ENCODE data around the gene ADGRV1.
A peak's percentile ranks its signal among the peaks of the same experiment; 100 is the strongest.

Gene ADGRV1

GRCh38 chr5:90709323-90710155, 150.9 kb downstream of the ADGRV1 start:
- Histone ChIP-seq H3K36me3 (ENCODE audit: low read depth) (no peaks in the 10 kb centered on the region), H3K9me3 (ENCODE audit: severe bottlenecking) (peaks cover 2% of the 10 kb centered on the region), H3K4me3 (ENCODE audit: severe bottlenecking) (no peak overlapping the region), H3K27ac (ENCODE audit: poor library complexity, severe bottlenecking) (no peak overlapping the region), H3K27me3 (ENCODE audit: insufficient read depth, poor library complexity, severe bottlenecking) (peaks cover 3% of the 10 kb centered on the region), H3K4me1 (ENCODE audit: insufficient read depth, poor library complexity, severe bottlenecking) (no peaks in the 10 kb centered on the region)
- DNase-seq (ENCODE audit: low spot score): no peak
- TF ChIP-seq, protein P1, sequence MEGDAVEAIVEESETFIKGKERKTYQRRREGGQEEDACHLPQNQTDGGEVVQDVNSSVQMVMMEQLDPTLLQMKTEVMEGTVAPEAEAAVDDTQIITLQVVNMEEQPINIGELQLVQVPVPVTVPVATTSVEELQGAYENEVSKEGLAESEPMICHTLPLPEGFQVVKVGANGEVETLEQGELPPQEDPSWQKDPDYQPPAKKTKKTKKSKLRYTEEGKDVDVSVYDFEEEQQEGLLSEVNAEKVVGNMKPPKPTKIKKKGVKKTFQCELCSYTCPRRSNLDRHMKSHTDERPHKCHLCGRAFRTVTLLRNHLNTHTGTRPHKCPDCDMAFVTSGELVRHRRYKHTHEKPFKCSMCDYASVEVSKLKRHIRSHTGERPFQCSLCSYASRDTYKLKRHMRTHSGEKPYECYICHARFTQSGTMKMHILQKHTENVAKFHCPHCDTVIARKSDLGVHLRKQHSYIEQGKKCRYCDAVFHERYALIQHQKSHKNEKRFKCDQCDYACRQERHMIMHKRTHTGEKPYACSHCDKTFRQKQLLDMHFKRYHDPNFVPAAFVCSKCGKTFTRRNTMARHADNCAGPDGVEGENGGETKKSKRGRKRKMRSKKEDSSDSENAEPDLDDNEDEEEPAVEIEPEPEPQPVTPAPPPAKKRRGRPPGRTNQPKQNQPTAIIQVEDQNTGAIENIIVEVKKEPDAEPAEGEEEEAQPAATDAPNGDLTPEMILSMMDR (IDR thresholded peaks at IDR 0.05; ENCODE audit: poor library complexity, severe bottlenecking): peak; percentile 94
- ATAC-seq (ENCODE audit: low read depth): peak; percentile 92

- DNase-seq (ENCODE audit: low spot score) (no peak), ATAC-seq (ENCODE audit: low read depth) (no peak)
- no peak overlapping the region for H3K4me3 ChIP-seq (ENCODE audit: severe bottlenecking)
- no peaks in the 10 kb centered on the region for H3K4me1 ChIP-seq (ENCODE audit: insufficient read depth, poor library complexity, severe bottlenecking)
- peaks cover 5% of the 10 kb centered on the region for H3K27me3 ChIP-seq (ENCODE audit: insufficient read depth, poor library complexity, severe bottlenecking)
- no peaks in the 10 kb centered on the region for H3K9me3 ChIP-seq (ENCODE audit: severe bottlenecking)
- no peaks in the 10 kb centered on the region for H3K36me3 ChIP-seq (ENCODE audit: low read depth)
- TF ChIP-seq, protein P1 (IDR thresholded peaks at IDR 0.05; ENCODE audit: poor library complexity, severe bottlenecking): no peak
- no peak overlapping the region for H3K27ac ChIP-seq (ENCODE audit: poor library complexity, severe bottlenecking)
Measured at GRCh38 chr5:90718387-90718786, 159.8 kb downstream of the ADGRV1 start.

GRCh38 chr5:90739567-90739966, 181.0 kb downstream of the ADGRV1 start:
- Histone ChIP-seq H3K4me3 (ENCODE audit: severe bottlenecking) (no peak overlapping the region), H3K9me3 (ENCODE audit: severe bottlenecking) (no peaks in the 10 kb centered on the region), H3K27me3 (ENCODE audit: insufficient read depth, poor library complexity, severe bottlenecking) (no peaks in the 10 kb centered on the region), H3K4me1 (ENCODE audit: insufficient read depth, poor library complexity, severe bottlenecking) (no peaks in the 10 kb centered on the region), H3K27ac (ENCODE audit: poor library complexity, severe bottlenecking) (no peak overlapping the region), H3K36me3 (ENCODE audit: low read depth) (no peaks in the 10 kb centered on the region)
- TF ChIP-seq, protein P1 (IDR thresholded peaks at IDR 0.05; ENCODE audit: poor library complexity, severe bottlenecking): no peak
- ATAC-seq (ENCODE audit: low read depth): no peak
- no peak for DNase-seq (ENCODE audit: low spot score)

DNA sequence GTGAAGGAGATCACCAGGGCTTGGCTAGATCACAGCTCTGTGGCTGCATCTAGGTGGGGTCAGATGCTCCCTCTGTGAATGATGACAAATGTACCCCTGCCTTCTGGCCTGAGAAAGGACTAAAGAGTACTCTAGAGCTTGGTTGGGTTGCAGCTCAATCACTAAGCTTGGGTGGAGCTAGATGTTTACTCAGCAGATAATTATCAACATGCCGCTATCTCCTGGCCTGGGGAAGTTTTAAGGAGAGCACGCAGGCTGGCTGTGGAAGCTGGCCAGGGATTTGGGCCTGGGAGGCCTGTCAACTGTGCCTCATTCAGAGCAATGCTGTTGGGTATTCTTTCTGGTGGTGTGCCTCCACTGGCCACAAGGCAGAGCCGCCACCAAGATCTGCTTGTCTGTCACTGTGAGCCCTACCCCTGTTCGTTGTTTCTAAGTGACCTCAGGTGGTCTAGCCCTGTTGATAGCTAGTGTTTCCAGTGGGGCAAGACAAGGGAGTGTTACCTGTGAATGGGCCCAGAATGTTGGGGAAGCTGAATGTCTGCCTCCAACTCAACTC, 181.7 kb downstream of the ADGRV1 start:
- H3K4me3 ChIP-seq (ENCODE audit: severe bottlenecking): no peak overlapping the region
- no peak overlapping the region for H3K27ac ChIP-seq (ENCODE audit: poor library complexity, severe bottlenecking)
- TF ChIP-seq, protein P1 (IDR thresholded peaks at IDR 0.05; ENCODE audit: poor library complexity, severe bottlenecking): no peak
- no peaks in the 10 kb centered on the region for H3K27me3 ChIP-seq (ENCODE audit: insufficient read depth, poor library complexity, severe bottlenecking)
- DNase-seq (ENCODE audit: low spot score): no peak
- H3K9me3 ChIP-seq (ENCODE audit: severe bottlenecking): no peaks in the 10 kb centered on the region
- no peaks in the 10 kb centered on the region for H3K4me1 ChIP-seq (ENCODE audit: insufficient read depth, poor library complexity, severe bottlenecking)
- H3K36me3 ChIP-seq (ENCODE audit: low read depth): no peaks in the 10 kb centered on the region
- ATAC-seq (ENCODE audit: low read depth): no peak
